HepG2 (cell line): Measurements from ENCODE around the gene NAA16.

ENCODE experiments used
- CTCF ChIP-seq: sonication (generic); formaldehyde crosslinking; IDR thresholded peaks from 2 replicates; pipeline ENCODE4 v1.5.0; 2020; ENCODE audit warnings: mild to moderate bottlenecking, missing genetic modification reagents, moderate library complexity
- FOSL1 ChIP-seq: sonication (generic); formaldehyde crosslinking; IDR thresholded peaks from 2 replicates; pipeline ENCODE4 v1.9.0; 2021; ENCODE audit warnings: missing genetic modification reagents, borderline replicate concordance
- SP1 ChIP-seq, 2 experiments: fragments of 450-650 bp in 1 of 2; sonication (generic) in 1 of 2; formaldehyde crosslinking in 1 of 2; IDR thresholded peaks; 2 replicates each; pipeline versions ENCODE4 v1.4.0 to v1.6.1; 2016 to 2020; ENCODE audit warnings: missing genetic modification reagents in 1 of 2
- ZNF121 ChIP-seq: sonication (generic); formaldehyde crosslinking; IDR thresholded peaks from 2 replicates; pipeline ENCODE4 v1.5.0; 2020; ENCODE audit warnings: mild to moderate bottlenecking, missing genetic modification reagents
- ZNF17 ChIP-seq: sonication (generic); formaldehyde crosslinking; IDR thresholded peaks from 2 replicates; pipeline ENCODE4 v1.5.0; 2020; ENCODE audit warnings: mild to moderate bottlenecking, missing genetic modification reagents
- ZNF205 ChIP-seq: IDR thresholded peaks from 2 replicates; pipeline ENCODE4 v1.6.1; 2018; ENCODE audit warnings: missing biosample characterization, missing genetic modification reagents

- no peak for TF ChIP-seq ZNF17 (CRISPR knock-in tag)
- no peak for TF ChIP-seq SP1 (IDR thresholded peaks at IDR 0.05)
- TF ChIP-seq SP1 (CRISPR knock-in tag; IDR thresholded peaks at IDR 0.05) = no peak
- TF ChIP-seq ZNF121 (CRISPR knock-in tag) = no peak
- peak; percentile 56 for TF ChIP-seq CTCF (CRISPR knock-in tag)
- TF ChIP-seq FOSL1 (CRISPR knock-in tag) = no peak
- no peak for TF ChIP-seq ZNF205
These were observed 42.1 kb downstream of the NAA16 start for GRCh38 chr13:41352935-41353840.
